Measurements from ENCODE around the gene PLEKHG4B. TPM values are rescaled to one million over a fixed set of nuclear protein-coding genes. Genes with fewer than 3 reads are reported as not detected.

The PLEKHG4B gene
- total RNA-seq, 1 donor from 2014 or later: 2.0 TPM

- DNase-seq: no peak
- Histone ChIP-seq H3K27ac (no peak overlapping the region), H3K27me3 (no peaks in the 10 kb centered on the region), H3K36me3 (no peaks in the 10 kb centered on the region), H3K4me1 (no peaks in the 10 kb centered on the region), H3K4me3 (no peak overlapping the region), H3K9me3 (peaks cover 6% of the 10 kb centered on the region)
- no peak for TF ChIP-seq CTCF (IDR thresholded peaks at IDR 0.05)
- ATAC-seq: no peak
- intact Hi-C loops (cut with DNase I): no loop called here
These were observed 53.8 kb downstream of the PLEKHG4B start for GRCh38 chr5:145585-146323.

- no peak for ATAC-seq
- Histone ChIP-seq H3K27me3 (no peaks in the 10 kb centered on the region), H3K4me1 (no peaks in the 10 kb centered on the region), H3K4me3 (no peak overlapping the region), H3K27ac (no peak overlapping the region), H3K9me3 (peaks cover 6% of the 10 kb centered on the region), H3K36me3 (no peaks in the 10 kb centered on the region)
- TF ChIP-seq CTCF (IDR thresholded peaks at IDR 0.05): no peak
- intact Hi-C loops (cut with DNase I): no loop called here
- no peak for DNase-seq
These were observed 55.8 kb downstream of the PLEKHG4B start for GRCh38 chr5:147751-148150.

- ATAC-seq (no peak), DNase-seq (no peak)
- H3K4me3 ChIP-seq: no peak overlapping the region
- TF ChIP-seq CTCF (IDR thresholded peaks at IDR 0.05): no peak
- no peaks in the 10 kb centered on the region for H3K36me3 ChIP-seq
- peaks cover 6% of the 10 kb centered on the region for H3K9me3 ChIP-seq
- H3K27ac ChIP-seq: no peak overlapping the region
- intact Hi-C loops (cut with DNase I): no loop called here
- H3K27me3 ChIP-seq: no peaks in the 10 kb centered on the region
- H3K4me1 ChIP-seq: no peaks in the 10 kb centered on the region
These were observed 57.9 kb downstream of the PLEKHG4B start for GRCh38 chr5:149745-150485.

GRCh38 chr5:150746-151145 is 58.8 kb downstream of the PLEKHG4B start:
- Histone ChIP-seq H3K9me3 (peaks cover 6% of the 10 kb centered on the region), H3K27ac (no peak overlapping the region), H3K36me3 (no peaks in the 10 kb centered on the region), H3K27me3 (no peaks in the 10 kb centered on the region), H3K4me3 (no peak overlapping the region), H3K4me1 (no peaks in the 10 kb centered on the region)
- intact Hi-C loops (cut with DNase I): no loop called here
- no peak for TF ChIP-seq CTCF (IDR thresholded peaks at IDR 0.05)
- DNase-seq (no peak), ATAC-seq (no peak)

GRCh38 chr5:152077-152476 is 60.1 kb downstream of the PLEKHG4B start:
- no peak overlapping the region for H3K27ac ChIP-seq
- H3K4me3 ChIP-seq: no peak overlapping the region
- TF ChIP-seq CTCF (IDR thresholded peaks at IDR 0.05): no peak
- no peak for DNase-seq
- H3K36me3 ChIP-seq: no peaks in the 10 kb centered on the region
- no peaks in the 10 kb centered on the region for H3K4me1 ChIP-seq
- H3K27me3 ChIP-seq: no peaks in the 10 kb centered on the region
- no peak for ATAC-seq
- peaks cover 6% of the 10 kb centered on the region for H3K9me3 ChIP-seq
- intact Hi-C loops (cut with DNase I): no loop called here
